Measurements from ENCODE around the gene CPNE5.

DNA sequence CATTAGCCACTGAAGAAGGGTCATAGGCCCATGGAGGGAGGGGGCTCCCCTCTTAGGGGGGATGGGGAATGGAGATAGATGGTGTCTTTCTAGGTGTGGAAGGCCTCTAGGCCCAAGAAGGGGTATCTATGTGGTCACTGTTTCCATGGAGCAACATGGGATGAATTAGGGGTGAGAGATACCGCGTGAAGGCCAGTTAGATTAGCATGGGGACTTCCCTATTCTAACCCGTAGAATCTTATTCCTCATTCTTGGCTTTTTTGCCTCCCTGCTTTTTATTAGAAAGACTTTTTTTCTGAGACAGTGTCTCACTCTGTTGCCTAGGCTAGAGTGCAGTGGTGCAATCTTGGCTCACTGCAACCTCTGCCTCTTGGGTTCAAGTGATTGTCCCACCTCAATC lies 138.4 kb downstream of the CPNE5 start:
- TF ChIP-seq EZH2 (IDR thresholded peaks at IDR 0.05; ENCODE audit: low read length, missing control alignments) = no peak
- TF ChIP-seq, protein P1, sequence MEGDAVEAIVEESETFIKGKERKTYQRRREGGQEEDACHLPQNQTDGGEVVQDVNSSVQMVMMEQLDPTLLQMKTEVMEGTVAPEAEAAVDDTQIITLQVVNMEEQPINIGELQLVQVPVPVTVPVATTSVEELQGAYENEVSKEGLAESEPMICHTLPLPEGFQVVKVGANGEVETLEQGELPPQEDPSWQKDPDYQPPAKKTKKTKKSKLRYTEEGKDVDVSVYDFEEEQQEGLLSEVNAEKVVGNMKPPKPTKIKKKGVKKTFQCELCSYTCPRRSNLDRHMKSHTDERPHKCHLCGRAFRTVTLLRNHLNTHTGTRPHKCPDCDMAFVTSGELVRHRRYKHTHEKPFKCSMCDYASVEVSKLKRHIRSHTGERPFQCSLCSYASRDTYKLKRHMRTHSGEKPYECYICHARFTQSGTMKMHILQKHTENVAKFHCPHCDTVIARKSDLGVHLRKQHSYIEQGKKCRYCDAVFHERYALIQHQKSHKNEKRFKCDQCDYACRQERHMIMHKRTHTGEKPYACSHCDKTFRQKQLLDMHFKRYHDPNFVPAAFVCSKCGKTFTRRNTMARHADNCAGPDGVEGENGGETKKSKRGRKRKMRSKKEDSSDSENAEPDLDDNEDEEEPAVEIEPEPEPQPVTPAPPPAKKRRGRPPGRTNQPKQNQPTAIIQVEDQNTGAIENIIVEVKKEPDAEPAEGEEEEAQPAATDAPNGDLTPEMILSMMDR (conservative IDR thresholded peaks at IDR 0.05 in 1 of 2, IDR thresholded peaks at IDR 0.05 in 1 of 2; ENCODE audit: low read depth in 1 of 2, low read length in 2 of 2) = no peak
